GM12873 (cell line): ENCODE measurements around the gene NELL1.

Experiments used
- TF ChIP-seq, protein P1 (sequence below): IDR thresholded peaks from 2 replicates; pipeline ENCODE4 v1.5.1; 2012; ENCODE audit warnings: low read depth, mild to moderate bottlenecking, moderate library complexity, low read length, control low read depth; ENCODE audit not compliant: insufficient read depth; ENCODE audit errors: missing control alignments

The NELL1 gene

DNA sequence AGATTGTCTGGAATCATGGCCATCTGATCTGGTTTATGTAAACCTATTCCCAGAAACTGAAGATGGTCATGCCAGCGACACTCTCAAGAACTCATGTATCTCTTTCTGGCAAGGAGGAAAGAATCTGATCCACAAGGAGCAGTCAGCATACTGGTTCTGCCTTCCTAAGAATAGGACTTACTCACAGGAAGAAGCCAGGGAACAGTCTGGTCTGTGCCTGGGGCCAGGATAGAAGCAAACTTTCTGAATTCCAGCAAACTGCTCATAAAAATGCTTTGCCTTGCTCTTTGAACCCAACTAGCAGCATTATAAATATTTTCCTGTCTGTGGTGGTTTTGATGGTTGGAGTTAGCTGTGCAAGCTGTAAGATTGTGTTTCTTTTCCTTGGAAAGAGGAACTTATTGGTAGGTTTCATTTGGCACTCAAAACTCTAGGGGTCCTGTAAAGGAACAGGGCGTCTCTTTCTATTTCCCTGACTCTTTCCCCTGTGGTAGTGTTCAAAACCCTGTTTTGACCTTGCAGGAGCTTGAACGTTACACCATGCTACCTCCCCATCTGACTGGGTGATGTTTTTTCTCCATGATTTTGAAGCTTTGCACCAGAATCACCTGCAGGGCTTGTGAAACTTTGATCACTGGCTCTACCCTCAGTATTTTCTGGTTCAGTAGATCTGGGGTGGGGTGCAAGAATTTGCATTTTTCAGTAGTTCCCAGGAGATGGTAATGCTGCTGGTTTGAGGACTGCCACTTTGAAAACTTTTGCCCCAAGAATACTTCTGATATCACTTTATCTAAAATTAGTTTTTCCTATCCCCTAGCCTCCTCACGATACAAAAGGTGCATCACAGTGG is 895.7 kb downstream of the NELL1 start:
- TF ChIP-seq, protein P1, sequence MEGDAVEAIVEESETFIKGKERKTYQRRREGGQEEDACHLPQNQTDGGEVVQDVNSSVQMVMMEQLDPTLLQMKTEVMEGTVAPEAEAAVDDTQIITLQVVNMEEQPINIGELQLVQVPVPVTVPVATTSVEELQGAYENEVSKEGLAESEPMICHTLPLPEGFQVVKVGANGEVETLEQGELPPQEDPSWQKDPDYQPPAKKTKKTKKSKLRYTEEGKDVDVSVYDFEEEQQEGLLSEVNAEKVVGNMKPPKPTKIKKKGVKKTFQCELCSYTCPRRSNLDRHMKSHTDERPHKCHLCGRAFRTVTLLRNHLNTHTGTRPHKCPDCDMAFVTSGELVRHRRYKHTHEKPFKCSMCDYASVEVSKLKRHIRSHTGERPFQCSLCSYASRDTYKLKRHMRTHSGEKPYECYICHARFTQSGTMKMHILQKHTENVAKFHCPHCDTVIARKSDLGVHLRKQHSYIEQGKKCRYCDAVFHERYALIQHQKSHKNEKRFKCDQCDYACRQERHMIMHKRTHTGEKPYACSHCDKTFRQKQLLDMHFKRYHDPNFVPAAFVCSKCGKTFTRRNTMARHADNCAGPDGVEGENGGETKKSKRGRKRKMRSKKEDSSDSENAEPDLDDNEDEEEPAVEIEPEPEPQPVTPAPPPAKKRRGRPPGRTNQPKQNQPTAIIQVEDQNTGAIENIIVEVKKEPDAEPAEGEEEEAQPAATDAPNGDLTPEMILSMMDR = no peak

DNA sequence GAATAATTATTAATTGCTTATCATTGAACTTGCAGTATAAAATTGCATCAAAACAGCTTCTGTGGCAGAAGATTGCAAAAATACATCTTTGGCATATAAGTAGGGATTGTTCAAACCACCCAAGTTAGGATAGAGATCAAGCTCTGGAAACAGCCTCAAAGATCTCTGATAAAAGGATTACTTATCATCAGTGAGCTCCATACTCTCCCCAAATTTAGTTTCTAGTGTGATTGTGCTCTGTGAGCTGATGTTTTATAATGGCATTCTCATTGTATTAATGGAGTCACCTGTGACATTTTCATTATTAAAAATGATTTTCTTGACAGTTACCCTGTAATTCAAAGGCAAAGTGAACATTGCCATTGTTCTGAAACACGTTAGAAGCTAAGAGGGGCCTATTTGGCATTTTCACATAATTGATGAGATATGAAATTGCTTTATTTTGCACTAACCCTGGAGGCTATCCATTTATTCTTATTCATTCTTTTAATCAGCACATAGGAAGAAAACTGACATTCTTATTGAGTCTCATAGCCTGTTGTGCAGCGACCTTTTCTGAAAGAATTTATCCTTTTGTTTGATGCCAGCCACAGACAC is 897.2 kb downstream of the NELL1 start:
- TF ChIP-seq, protein P1 = no peak

DNA sequence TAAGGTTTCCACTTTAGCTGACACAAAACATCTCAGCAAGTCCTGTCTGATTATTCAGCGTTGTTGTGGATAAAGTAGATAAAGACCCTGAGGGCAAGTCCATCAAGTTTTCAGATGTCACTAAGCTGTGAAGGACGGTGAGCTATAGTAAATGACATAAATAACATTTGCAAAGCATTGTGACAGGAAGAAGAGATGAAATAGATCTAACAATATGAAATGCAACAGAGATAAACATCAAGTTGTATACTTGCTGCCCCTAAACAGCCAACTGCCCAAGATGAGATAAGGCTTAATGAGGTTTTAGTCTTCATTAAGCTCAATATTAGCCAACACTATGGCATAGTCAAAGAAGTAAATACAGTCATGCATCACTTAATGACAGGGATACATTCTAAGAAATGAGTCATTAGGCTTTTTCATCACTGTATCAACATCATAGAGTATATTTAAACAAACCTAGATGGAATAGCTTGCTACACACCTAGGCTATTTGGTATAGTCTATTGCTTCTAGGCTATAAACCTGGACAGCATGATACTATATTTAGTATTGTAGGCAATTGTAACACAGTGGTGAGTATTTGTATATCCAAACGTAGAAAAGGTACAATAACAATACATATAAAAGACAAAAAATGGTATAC is 898.4 kb downstream of the NELL1 start:
- TF ChIP-seq, protein P1 = no peak

DNA sequence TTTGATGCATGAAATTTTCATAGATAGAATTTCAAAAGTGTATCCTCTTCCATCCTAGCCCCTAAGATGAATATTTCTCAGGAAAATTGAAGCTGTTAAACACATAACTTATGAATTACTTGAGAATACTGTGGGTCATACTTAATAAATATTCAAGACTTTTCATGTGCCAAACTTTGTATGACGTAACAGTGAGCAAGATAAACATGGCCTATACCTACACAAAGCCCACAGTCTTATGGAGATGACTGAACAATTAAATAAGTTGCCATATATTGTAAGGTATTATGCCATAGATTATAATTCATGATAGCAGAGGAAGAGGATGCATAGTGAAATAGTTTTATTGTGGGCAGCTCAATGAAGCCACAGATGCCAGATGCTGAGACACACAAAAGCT is 902.8 kb downstream of the NELL1 start:
- TF ChIP-seq, protein P1 = no peak

DNA sequence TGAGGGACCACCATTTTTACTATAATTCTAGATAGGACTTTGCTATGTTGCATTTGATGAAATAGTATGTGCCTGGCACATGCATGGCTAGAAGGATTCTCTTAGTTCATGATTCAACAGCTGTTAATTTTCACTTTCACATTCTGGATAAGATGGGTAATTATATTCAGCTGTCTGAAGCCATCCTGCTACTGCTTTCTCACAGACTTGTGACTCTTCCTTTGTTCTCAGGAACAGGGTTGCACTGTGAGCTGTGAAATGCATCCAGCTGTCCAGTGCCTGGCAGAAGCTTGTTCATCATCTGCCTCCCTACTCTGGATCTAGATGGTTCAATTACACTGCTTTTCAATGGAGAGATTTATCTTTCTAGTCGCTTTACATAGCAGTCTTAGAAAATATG is 913.4 kb downstream of the NELL1 start:
- TF ChIP-seq, protein P1 = no peak

DNA sequence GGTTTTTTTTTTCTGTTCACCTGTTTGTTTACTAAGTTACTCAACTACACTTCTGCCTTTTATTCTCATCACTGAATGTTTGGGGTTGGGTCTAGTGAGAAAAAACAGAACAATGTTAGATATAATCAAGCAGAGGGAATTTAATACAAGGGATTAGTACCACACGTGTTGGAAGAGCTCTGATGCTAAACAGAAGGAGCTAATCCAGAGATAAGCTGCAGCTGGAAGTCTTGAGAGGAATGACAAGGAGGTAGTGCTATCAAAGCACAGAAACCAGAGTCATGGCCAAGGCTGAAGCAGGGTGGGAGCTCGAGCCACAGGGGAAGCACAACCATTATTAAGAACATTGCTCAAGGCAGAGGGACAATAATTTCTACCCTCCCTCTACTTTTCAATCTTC is 919.4 kb downstream of the NELL1 start:
- TF ChIP-seq, protein P1 = no peak

DNA sequence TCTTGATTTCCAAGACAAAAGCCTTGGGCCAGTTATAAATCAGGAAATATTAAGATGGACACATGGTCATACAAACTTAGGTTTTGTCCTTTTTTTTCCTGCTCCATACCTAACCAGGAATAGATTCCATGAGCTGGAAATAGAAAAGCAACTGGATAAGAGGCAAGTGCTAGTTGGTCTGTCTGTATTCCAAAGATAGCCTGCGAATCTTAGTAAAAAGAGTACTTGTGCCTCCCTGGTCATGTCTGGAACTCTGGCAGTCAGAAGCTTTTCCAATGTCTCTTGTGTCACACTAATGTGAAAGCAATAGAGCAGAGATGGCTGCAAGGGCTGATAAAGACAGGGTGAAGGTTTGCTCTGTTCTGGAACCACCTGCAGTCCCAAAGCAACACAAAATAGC is 933.3 kb downstream of the NELL1 start:
- TF ChIP-seq, protein P1 = no peak
